Activated T-cell treated with anti-CD3 and anti-CD28 coated beads, Interleukin-2, amount 50 U/mL, for 1 hour (primary cell): Measurements from ENCODE around the gene ABHD17A.

Source experiments
- DNase-seq: peaks from one replicate; pipeline ENCODE4 v3.0.0-alpha.2; 2020

ABHD17A gene

DNA sequence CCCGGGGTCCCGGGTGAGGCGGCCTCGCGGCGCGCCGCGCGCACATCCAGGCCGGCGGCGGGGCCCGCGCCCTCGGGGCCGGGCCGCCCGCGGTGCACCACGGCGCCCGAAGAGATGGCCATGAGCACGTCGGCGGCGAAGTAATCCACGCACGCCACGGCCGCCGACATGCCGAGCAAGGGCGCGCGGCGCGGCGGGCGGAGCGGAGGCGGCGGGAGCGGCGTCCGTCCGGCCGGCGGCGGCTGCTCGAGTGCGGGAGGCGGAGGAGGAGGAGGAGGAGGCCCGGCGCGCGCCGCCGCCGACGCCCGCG is 22.0 kb downstream of the ABHD17A start, which contains the start of gene KLF16:
Gene KLF16 (minus strand): TSS at position 252 of the 310 bp plus-strand sequence. CDS start 82 bp downstream, at position 170.
- no peak for DNase-seq

DNA sequence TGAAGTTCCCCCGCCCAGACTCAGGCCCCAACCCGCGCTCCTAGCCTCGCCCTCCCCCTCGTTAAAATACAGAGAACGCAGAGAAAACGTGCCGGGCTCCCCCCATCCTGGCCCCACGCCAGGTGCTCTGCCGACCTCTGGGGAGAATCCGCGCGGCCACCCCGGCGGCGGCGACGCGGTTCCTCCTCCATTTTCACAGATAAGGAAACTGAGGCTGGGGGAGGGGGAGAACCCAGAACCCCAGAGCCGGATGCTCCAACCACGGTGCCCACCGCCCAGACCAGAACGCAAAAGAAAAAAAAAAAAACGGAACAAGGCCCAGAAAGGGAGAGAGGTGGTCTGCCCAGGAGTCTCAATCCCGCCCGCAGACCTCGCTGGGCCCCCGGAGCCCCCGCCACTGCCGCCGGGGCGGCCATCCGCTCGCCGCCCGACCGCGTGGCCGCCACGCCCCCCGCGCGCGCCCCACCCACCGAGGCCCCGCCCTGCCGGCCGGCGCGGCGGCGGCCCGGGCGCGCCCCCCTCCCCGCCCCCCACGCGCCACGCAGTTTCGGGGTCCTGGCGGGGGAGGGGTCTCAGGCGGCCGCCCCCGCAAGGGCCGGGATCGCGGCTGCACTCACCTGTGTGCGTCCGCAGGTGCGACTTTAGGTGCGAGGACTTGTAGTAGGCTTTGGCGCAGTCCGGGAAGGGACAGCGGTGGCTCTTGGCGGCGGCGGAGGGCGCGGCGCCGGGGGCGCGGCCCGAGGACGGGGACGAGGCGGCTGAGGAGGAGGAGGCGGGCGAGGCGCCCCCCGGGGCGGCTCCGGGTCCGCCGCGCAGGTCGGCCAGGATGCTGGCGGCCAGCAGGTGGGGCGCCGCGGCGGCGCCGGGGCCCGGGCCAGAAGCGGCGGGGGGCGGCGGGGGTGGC is 22.6 kb downstream of the ABHD17A start:
- DNase-seq: peak; percentile 71

- no peak for DNase-seq
These were observed 23.2 kb downstream of the ABHD17A start for GRCh38 chr19:1862068-1862423.

DNA sequence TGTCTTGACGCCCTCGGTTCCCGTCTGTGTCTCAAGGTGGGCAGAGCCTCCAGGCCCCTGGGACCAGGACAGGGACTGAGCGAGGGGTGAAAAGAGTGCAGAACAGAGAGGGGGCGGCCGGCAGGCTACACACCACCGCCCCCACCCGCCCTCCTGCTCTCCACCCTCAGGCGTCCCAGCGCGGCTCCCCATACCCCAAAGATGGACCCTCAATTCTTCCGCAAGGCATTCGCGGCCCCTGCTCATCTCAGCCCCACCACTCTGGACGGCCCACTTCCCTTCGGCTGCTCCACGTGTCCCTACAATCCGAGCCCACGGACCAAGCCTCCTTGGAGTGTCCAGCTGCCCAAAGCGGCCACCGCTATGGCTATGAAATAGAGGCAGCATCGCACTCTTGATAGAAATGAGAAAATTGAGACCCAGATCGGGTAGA is 23.7 kb downstream of the ABHD17A start:
- no peak for DNase-seq

GRCh38 chr19:1860821-1861598 is 24.3 kb downstream of the ABHD17A start:
- DNase-seq: no peak

- peak; percentile 65 for DNase-seq
These were observed 25.1 kb downstream of the ABHD17A start for GRCh38 chr19:1860042-1860775.

- DNase-seq: no peak
These were observed 25.9 kb downstream of the ABHD17A start for GRCh38 chr19:1859331-1859781.

DNA sequence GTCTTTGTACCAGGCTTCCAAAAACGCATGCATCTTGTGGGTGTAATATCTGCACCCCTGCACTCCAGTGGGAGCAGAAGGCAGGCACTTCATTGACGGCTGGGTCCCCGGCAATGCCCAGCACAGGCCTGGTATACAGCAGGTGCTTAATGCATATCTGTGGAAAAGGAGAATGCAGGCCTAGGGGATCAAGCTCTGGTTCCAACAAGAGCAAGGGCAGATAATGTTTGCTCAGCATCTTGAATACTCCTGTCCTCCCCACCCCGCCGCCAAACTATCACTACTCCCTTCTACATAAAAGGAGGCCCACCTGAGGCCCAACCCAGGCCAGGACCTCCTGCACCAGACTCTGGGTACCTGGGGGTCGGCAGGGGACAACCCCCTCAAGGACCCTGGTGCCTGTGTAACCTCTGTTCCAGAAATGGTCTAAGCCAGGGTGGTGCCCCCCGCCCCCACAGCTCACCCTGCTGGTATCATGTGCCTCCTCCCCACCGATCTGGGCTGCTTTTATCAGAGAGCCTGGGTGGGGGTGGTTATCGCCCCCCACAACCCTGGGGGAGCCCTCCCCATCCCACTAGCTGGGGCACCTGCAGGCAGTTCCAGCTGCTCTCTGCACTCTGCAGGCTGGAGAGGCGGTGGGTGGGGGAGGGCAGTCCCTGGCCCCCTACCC is 26.7 kb downstream of the ABHD17A start:
- no peak for DNase-seq

DNA sequence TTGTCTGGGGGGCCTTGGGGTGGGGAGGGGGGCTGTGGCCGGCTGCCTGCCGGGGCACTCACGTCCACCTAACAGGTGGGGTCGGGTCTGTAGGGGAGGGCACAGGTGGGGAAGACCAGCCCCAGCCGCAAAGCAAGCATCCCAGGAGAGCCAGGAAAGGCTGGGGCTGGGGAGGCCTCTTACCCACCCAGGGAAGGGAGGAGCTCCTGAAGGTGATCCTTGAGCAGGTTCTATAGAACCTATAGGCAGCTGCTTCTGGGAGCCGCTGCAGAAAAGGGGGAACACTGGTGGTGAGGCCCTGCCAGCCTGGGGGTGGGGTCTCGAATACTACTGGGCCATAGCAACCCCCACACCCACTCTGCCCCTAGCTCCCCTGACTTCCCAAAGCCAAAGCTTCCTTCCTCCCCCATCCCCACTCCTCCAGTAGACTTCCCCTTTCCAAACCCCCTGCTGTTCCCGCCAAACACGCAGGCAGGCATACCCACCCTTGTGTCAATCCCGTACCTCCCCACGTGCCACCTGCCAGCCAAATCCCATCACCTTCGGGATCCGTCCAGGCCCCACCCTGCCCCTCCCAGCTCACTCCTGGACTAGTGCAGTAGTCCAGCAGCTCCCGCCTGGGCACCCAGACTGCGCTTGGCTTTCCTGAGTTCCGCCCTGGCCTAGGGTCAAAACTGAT is 27.5 kb downstream of the ABHD17A start:
- DNase-seq: no peak

- DNase-seq: peak; percentile 61
These were observed 28.3 kb downstream of the ABHD17A start for GRCh38 chr19:1856698-1857603.

- no peak for DNase-seq
These were observed 29.0 kb downstream of the ABHD17A start for GRCh38 chr19:1856345-1856697.

GRCh38 chr19:1855828-1856255 is 29.5 kb downstream of the ABHD17A start:
- no peak for DNase-seq

DNA sequence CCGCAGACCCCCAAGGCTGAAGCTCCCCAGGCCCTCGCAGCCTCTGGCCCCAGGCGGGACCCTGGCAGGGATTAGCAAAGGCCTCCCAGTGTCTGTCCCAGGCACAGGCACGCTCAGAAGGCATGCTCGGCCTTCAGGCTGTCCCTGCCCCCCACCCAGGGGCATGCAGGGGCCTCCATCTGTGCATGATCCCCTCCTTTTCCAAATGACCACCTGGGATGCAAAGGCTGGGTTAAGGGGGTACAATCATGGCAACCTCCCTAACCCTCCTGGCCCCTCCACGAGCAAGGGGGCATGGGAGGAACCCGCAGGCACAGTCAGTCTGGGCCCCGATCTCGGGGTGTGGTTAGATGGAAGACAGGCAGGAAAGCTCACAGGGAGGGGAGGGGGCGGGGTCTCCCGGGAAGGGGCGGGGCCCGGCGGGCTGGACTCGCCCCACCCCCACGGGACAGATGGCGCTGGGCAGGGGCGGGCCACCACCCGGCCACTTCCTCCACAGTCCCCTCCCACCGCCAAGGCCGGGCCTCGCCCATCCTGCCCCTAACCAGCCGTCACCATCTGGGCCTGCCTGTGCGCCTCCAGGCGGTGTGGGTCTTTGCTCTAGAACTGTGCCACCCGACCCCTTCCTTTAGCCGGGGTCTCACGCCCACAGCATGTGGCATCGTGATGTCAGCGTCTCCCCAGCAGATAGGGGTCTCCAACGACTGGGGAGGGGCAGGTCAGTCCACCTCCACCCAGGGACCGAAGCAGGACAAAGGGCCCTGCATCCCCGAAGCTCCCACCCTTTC is 30.1 kb downstream of the ABHD17A start:
- peak; percentile 75 for DNase-seq

GRCh38 chr19:1854542-1855039 is 30.7 kb downstream of the ABHD17A start:
- DNase-seq: no peak

DNA sequence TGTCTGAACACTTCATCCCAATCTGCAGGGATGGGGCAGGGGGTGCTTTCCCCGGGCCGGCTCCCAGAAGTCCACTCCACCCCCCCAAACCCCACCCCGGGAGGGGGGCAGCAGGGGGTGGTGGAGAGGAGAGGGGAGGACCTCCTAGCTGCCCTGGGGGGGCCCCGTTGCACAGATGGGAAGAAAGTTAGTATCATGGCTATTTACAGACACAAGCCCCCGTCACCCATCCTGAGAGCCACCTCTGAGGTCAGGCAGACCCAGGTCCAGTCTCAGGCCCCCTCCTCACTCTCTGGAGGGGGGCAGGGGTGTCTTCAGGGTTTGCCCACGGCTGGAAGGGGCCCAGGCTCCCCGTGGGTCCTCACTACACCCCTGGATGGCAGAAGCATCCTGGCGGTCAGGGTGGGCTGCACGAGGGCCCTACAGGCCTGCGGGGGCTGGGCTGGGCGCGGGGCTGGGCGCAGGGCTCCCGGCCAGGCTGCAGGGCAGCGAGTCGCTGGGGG is 31.2 kb downstream of the ABHD17A start:
- no peak for DNase-seq

GRCh38 chr19:1853295-1854038 is 31.8 kb downstream of the ABHD17A start:
- DNase-seq: peak; percentile 86

- no peak for DNase-seq
These were observed 32.6 kb downstream of the ABHD17A start for GRCh38 chr19:1852581-1853128.
